WTC11 (cell line): ENCODE results near the gene OR6N1. TPM values are rescaled to one million over a fixed set of nuclear protein-coding genes. Genes with fewer than 3 reads are reported as not detected.

ENCODE experiments used
- ATAC-seq: fragments of 200-7000 bp; cut with Tn5 transposase; 2 replicates; pipeline ENCODE4 v1.10.0; 2021; ENCODE audit warnings: mild to moderate bottlenecking, moderate library complexity
- CTCF ChIA-PET: fragments of 300-600 bp; sonication (Branson Sonifier 250); formaldehyde crosslinking; loops from one replicate; lab custom pipeline; 2021; ENCODE audit warnings: antibody characterized with exemption; lab: Charles Lee
- POLR2A ChIA-PET: fragments of 350-600 bp; sonication (Branson Sonifier 250); formaldehyde crosslinking; loops from one replicate; lab custom pipeline; 2021; ENCODE audit warnings: antibody characterized with exemption; lab: Charles Lee
- DNase-seq: peaks from one replicate; pipeline ENCODE4 v3.0.0; 2021; ENCODE audit warnings: low spot score
- H3K27ac Mint-ChIP-seq: 2 replicates; pipeline ENCODE4 v1.8.0; 2021; ENCODE audit warnings: mixed read lengths
- H3K27me3 Mint-ChIP-seq: 2 replicates; pipeline ENCODE4 v1.8.0; 2021; ENCODE audit warnings: low read depth, mild to moderate bottlenecking, moderate library complexity, mixed read lengths
- H3K36me3 Mint-ChIP-seq: 2 replicates; pipeline ENCODE4 v1.8.0; 2021; ENCODE audit warnings: mixed read lengths
- H3K4me1 Mint-ChIP-seq: 2 replicates; pipeline ENCODE4 v1.8.0; 2022; ENCODE audit warnings: mixed read lengths
- H3K4me3 Mint-ChIP-seq: 2 replicates; pipeline ENCODE4 v1.8.0; 2021; ENCODE audit warnings: mild to moderate bottlenecking, moderate library complexity, mixed read lengths
- H3K9me3 Mint-ChIP-seq: 2 replicates; pipeline ENCODE4 v1.8.0; 2021; ENCODE audit warnings: mixed read lengths
- FOXK1 ChIP-seq: sonication (generic); formaldehyde crosslinking; IDR thresholded peaks from 2 replicates; pipeline ENCODE4 v1.8.0; 2022; ENCODE audit warnings: mild to moderate bottlenecking, moderate library complexity, missing genetic modification reagents
- IRF1 ChIP-seq: sonication (generic); formaldehyde crosslinking; IDR thresholded peaks from 2 replicates; pipeline ENCODE4 v1.8.0; 2023; ENCODE audit warnings: missing genetic modification reagents
- JAZF1 ChIP-seq: fragments of 250-450 bp; sonication (Bioruptor Pico); IDR thresholded peaks from 2 replicates; pipeline ENCODE4 v1.9.0; 2021; ENCODE audit warnings: moderate library complexity, mild to moderate bottlenecking, inconsistent platforms
- KAT7 ChIP-seq: sonication (generic); formaldehyde crosslinking; IDR thresholded peaks from 2 replicates; pipeline ENCODE4 v1.8.1; 2023; ENCODE audit warnings: missing genetic modification reagents, mild to moderate bottlenecking, borderline replicate concordance
- NR2C2 ChIP-seq: sonication (generic); formaldehyde crosslinking; IDR thresholded peaks from 2 replicates; pipeline ENCODE4 v1.8.0; 2022; ENCODE audit warnings: mild to moderate bottlenecking, missing genetic modification reagents
- NR3C1 ChIP-seq: sonication (generic); formaldehyde crosslinking; conservative IDR thresholded peaks from 2 replicates; pipeline ENCODE4 v1.8.1; 2023; ENCODE audit warnings: low read depth, mild to moderate bottlenecking, missing genetic modification reagents
- PREB ChIP-seq: sonication (generic); formaldehyde crosslinking; IDR thresholded peaks from 2 replicates; pipeline ENCODE4 v1.8.1; 2022; ENCODE audit warnings: mild to moderate bottlenecking, missing genetic modification reagents, moderate library complexity, borderline replicate concordance
- RORB ChIP-seq: fragments of 250-450 bp; sonication (Bioruptor Pico); IDR thresholded peaks from 2 replicates; pipeline ENCODE4 v1.9.0; 2021; ENCODE audit warnings: mild to moderate bottlenecking
- ZNF263 ChIP-seq: sonication (generic); formaldehyde crosslinking; IDR thresholded peaks from 2 replicates; pipeline ENCODE4 v1.8.1; 2022; ENCODE audit warnings: low read depth, mild to moderate bottlenecking, moderate library complexity, missing genetic modification reagents
- total RNA-seq: library from RNA; stranded (reverse); gene quantifications from 3 replicates; pipeline ENCODE4 v1.2.3, GENCODE V29; 2021
- TF ChIP-seq, protein P1 (sequence below): fragments of 250-450 bp; sonication (Bioruptor Pico); IDR thresholded peaks from 2 replicates; pipeline ENCODE4 v2.1.2; 2022; ENCODE audit warnings: mild to moderate bottlenecking, moderate library complexity
- TF ChIP-seq, protein P2 (sequence below): fragments of 250-450 bp; sonication (Bioruptor Pico); conservative IDR thresholded peaks from 2 replicates; pipeline ENCODE4 v1.9.0; 2021; ENCODE audit warnings: mild to moderate bottlenecking
- TF ChIP-seq, protein P3 (sequence below): sonication (generic); formaldehyde crosslinking; IDR thresholded peaks from 2 replicates; pipeline ENCODE4 v1.8.1; 2023; ENCODE audit warnings: mild to moderate bottlenecking, moderate library complexity, missing genetic modification reagents
- TF ChIP-seq, protein P4 (sequence below): sonication (generic); formaldehyde crosslinking; IDR thresholded peaks from 2 replicates; pipeline ENCODE4 v1.8.1; 2022; ENCODE audit warnings: low read depth, mild to moderate bottlenecking, moderate library complexity, missing genetic modification reagents, borderline replicate concordance
- TF ChIP-seq, protein P5 (sequence below): sonication (generic); formaldehyde crosslinking; IDR thresholded peaks from 2 replicates; pipeline ENCODE4 v1.8.0; 2023; ENCODE audit warnings: missing genetic modification reagents, mild to moderate bottlenecking, borderline replicate concordance
- TF ChIP-seq, protein P6 (sequence below): sonication (generic); formaldehyde crosslinking; IDR thresholded peaks from 2 replicates; pipeline ENCODE4 v1.8.1; 2022; ENCODE audit warnings: mild to moderate bottlenecking, moderate library complexity, missing genetic modification reagents
- TF ChIP-seq, protein P7 (sequence below): fragments of 250-450 bp; sonication (Bioruptor Pico); IDR thresholded peaks from 2 replicates; pipeline ENCODE4 v1.8.0; 2021; ENCODE audit warnings: mild to moderate bottlenecking

The OR6N1 gene
- total RNA-seq, 1 experiment from 2014 or later = not detected

DNA sequence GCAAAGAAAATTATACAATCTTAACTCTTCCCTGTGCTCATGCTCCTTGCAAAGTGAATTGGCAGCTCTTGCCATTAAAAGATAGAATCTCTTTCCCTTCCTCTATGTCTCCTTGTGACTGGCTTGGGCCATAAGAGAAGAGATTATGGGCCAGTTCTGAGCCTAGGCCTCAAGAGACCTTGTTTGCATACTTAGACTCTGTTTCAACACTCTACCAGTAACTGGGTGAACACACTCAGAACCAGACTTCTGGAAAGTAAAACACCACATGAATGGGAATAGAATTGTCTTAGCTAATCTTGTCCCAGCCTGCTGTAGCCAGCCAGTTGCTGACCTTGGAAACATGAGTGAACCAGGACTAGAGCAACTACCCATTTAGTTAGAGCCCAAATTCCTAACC lies 36.1 kb downstream of the OR6N1 start:
- ChIA-PET CTCF (no interaction called here), POLR2A (no interaction called here)
- ATAC-seq (no peak), DNase-seq (no peak)
- no peak overlapping the region; the same call in 1 of the 2 replicates for H3K27ac Mint-ChIP-seq
- H3K27me3 Mint-ChIP-seq = no peaks in the 10 kb centered on the region; the same call in 1 of the 2 replicates
- H3K9me3 Mint-ChIP-seq = peaks cover 13% of the 10 kb centered on the region
- H3K4me1 Mint-ChIP-seq = no peaks in the 10 kb centered on the region
- no peaks in the 10 kb centered on the region for H3K36me3 Mint-ChIP-seq
- no peak overlapping the region for H3K4me3 Mint-ChIP-seq
- TF ChIP-seq NR3C1 (CRISPR knock-in tag) (no peak), IRF1 (no peak), ZNF263 (CRISPR knock-in tag) (no peak), JAZF1 (CRISPR knock-in tag) (no peak), RORB (CRISPR knock-in tag) (no peak)
- TF ChIP-seq, protein P1, sequence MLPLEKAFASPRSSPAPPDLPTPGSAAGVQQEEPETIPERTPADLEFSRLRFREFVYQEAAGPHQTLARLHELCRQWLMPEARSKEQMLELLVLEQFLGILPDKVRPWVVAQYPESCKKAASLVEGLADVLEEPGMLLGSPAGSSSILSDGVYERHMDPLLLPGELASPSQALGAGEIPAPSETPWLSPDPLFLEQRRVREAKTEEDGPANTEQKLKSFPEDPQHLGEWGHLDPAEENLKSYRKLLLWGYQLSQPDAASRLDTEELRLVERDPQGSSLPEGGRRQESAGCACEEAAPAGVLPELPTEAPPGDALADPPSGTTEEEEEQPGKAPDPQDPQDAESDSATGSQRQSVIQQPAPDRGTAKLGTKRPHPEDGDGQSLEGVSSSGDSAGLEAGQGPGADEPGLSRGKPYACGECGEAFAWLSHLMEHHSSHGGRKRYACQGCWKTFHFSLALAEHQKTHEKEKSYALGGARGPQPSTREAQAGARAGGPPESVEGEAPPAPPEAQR = no peak
- TF ChIP-seq, protein P2, sequence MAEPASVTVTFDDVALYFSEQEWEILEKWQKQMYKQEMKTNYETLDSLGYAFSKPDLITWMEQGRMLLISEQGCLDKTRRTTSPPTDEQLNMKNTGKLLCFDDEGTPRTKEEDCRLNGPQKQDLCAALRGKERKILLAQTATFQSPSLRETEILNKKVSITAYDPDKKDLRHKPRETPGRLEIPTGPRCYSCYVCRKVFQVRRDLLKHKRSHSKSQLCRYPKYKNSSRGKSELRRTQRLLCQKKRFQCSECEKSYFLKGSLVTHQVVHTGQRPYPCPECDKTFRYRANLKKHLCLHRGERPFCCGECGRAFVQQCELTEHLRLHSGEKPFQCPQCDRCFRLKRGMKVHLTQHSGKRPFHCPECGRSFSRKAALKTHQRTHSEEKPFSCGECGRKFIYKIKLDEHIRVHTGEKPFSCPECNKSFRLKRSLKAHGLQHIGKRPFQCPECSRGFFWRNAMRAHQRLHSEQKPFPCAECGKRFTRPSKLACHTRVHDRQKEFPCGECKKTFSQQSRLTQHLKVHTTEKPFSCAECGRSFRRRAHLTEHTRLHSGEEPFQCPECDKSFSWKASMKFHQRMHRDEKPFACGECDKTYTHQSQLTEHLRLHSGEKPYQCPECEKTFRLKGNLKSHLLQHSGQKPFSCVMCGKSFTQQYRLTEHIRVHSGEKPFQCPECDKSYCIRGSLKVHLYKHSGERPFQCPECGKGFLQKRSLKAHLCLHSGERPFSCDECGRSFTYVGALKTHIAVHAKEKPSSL (CRISPR knock-in tag) = no peak
- TF ChIP-seq, protein P3, sequence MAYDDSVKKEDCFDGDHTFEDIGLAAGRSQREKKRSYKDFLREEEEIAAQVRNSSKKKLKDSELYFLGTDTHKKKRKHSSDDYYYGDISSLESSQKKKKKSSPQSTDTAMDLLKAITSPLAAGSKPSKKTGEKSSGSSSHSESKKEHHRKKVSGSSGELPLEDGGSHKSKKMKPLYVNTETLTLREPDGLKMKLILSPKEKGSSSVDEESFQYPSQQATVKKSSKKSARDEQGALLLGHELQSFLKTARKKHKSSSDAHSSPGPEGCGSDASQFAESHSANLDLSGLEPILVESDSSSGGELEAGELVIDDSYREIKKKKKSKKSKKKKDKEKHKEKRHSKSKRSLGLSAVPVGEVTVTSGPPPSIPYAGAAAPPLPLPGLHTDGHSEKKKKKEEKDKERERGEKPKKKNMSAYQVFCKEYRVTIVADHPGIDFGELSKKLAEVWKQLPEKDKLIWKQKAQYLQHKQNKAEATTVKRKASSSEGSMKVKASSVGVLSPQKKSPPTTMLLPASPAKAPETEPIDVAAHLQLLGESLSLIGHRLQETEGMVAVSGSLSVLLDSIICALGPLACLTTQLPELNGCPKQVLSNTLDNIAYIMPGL (CRISPR knock-in tag) = no peak
- TF ChIP-seq, protein P4, sequence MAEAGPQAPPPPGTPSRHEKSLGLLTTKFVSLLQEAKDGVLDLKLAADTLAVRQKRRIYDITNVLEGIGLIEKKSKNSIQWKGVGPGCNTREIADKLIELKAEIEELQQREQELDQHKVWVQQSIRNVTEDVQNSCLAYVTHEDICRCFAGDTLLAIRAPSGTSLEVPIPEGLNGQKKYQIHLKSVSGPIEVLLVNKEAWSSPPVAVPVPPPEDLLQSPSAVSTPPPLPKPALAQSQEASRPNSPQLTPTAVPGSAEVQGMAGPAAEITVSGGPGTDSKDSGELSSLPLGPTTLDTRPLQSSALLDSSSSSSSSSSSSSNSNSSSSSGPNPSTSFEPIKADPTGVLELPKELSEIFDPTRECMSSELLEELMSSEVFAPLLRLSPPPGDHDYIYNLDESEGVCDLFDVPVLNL (CRISPR knock-in tag) = no peak
- TF ChIP-seq, protein P5, sequence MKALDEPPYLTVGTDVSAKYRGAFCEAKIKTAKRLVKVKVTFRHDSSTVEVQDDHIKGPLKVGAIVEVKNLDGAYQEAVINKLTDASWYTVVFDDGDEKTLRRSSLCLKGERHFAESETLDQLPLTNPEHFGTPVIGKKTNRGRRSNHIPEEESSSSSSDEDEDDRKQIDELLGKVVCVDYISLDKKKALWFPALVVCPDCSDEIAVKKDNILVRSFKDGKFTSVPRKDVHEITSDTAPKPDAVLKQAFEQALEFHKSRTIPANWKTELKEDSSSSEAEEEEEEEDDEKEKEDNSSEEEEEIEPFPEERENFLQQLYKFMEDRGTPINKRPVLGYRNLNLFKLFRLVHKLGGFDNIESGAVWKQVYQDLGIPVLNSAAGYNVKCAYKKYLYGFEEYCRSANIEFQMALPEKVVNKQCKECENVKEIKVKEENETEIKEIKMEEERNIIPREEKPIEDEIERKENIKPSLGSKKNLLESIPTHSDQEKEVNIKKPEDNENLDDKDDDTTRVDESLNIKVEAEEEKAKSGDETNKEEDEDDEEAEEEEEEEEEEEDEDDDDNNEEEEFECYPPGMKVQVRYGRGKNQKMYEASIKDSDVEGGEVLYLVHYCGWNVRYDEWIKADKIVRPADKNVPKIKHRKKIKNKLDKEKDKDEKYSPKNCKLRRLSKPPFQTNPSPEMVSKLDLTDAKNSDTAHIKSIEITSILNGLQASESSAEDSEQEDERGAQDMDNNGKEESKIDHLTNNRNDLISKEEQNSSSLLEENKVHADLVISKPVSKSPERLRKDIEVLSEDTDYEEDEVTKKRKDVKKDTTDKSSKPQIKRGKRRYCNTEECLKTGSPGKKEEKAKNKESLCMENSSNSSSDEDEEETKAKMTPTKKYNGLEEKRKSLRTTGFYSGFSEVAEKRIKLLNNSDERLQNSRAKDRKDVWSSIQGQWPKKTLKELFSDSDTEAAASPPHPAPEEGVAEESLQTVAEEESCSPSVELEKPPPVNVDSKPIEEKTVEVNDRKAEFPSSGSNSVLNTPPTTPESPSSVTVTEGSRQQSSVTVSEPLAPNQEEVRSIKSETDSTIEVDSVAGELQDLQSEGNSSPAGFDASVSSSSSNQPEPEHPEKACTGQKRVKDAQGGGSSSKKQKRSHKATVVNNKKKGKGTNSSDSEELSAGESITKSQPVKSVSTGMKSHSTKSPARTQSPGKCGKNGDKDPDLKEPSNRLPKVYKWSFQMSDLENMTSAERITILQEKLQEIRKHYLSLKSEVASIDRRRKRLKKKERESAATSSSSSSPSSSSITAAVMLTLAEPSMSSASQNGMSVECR (CRISPR knock-in tag) = no peak

- Mint-ChIP-seq H3K9me3 (peaks cover 2% of the 10 kb centered on the region; the same call in 1 of the 2 replicates), H3K27ac (no peak overlapping the region), H3K4me3 (no peak overlapping the region), H3K27me3 (no peaks in the 10 kb centered on the region), H3K36me3 (no peaks in the 10 kb centered on the region), H3K4me1 (no peaks in the 10 kb centered on the region)
- CTCF ChIA-PET = no interaction called here
- ATAC-seq (no peak), DNase-seq (no peak)
- POLR2A ChIA-PET = no interaction called here
- TF ChIP-seq, protein P3 (CRISPR knock-in tag) = no peak
- TF ChIP-seq ZNF263 (CRISPR knock-in tag) (no peak), NR2C2 (CRISPR knock-in tag) (no peak), PREB (CRISPR knock-in tag) (no peak), KAT7 (no peak), FOXK1 (CRISPR knock-in tag) (no peak)
- TF ChIP-seq, protein P6, sequence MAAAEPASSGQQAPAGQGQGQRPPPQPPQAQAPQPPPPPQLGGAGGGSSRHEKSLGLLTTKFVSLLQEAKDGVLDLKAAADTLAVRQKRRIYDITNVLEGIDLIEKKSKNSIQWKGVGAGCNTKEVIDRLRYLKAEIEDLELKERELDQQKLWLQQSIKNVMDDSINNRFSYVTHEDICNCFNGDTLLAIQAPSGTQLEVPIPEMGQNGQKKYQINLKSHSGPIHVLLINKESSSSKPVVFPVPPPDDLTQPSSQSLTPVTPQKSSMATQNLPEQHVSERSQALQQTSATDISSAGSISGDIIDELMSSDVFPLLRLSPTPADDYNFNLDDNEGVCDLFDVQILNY (CRISPR knock-in tag) = no peak
- TF ChIP-seq, protein P7, sequence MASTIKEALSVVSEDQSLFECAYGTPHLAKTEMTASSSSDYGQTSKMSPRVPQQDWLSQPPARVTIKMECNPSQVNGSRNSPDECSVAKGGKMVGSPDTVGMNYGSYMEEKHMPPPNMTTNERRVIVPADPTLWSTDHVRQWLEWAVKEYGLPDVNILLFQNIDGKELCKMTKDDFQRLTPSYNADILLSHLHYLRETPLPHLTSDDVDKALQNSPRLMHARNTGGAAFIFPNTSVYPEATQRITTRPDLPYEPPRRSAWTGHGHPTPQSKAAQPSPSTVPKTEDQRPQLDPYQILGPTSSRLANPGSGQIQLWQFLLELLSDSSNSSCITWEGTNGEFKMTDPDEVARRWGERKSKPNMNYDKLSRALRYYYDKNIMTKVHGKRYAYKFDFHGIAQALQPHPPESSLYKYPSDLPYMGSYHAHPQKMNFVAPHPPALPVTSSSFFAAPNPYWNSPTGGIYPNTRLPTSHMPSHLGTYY (CRISPR knock-in tag) = no peak
These were observed 39.5 kb downstream of the OR6N1 start for GRCh38 chr1:158732524-158732923.
